Natural killer cell (primary cell): ENCODE results near the gene IPO4. TPM values are rescaled to one million over a fixed set of nuclear protein-coding genes. Genes with fewer than 3 reads are reported as not detected.

Source experiments
- ATAC-seq, 3 donors: fragments of 150-1000 bp in 2 of 3; fragments of 200-7000 bp in 1 of 3; cut with Tn5 transposase; 1 replicate in 1 of 3; 2 replicates in 2 of 3; pipeline ENCODE4 v1.10.0; 2021; ENCODE audit warnings: mild to moderate bottlenecking in 2 of 3, moderate library complexity in 2 of 3
- DNase-seq, 2 donors: peaks; one replicate each; pipeline versions ENCODE4 v3.0.0 to v3.0.0-alpha.2; 2013 to 2021; ENCODE audit warnings: mixed read lengths in 1 of 2
- H3K27ac ChIP-seq: one replicate; pipeline ENCODE4 v1.5.1; 2013; ENCODE audit warnings: mild to moderate bottlenecking, low read length
- H3K27me3 ChIP-seq: one replicate; pipeline ENCODE4 v1.6.1; 2013; ENCODE audit warnings: low read length; ENCODE audit not compliant: control insufficient read depth, insufficient read depth
- H3K36me3 ChIP-seq: one replicate; pipeline ENCODE4 v1.6.1; 2013; ENCODE audit warnings: low read length; ENCODE audit not compliant: control insufficient read depth, insufficient read depth
- H3K4me1 ChIP-seq: one replicate; pipeline ENCODE4 v1.6.1; 2013; ENCODE audit warnings: low read length; ENCODE audit not compliant: control insufficient read depth, insufficient read depth
- H3K4me3 ChIP-seq: one replicate; pipeline ENCODE4 v1.5.1; 2013; ENCODE audit warnings: low read length
- H3K9me3 ChIP-seq: one replicate; pipeline ENCODE4 v1.6.1; 2013; ENCODE audit warnings: low read length; ENCODE audit not compliant: control insufficient read depth, insufficient read depth
- H3K27ac Mint-ChIP-seq, 2 donors: one replicate each; pipeline ENCODE4 v1.8.0; 2022; ENCODE audit warnings: mild to moderate bottlenecking in 2 of 2, mixed read lengths in 2 of 2, moderate library complexity in 1 of 2
- H3K27me3 Mint-ChIP-seq, 2 donors: one replicate each; pipeline ENCODE4 v1.8.0; 2022; ENCODE audit warnings: low read depth in 2 of 2, mixed read lengths in 2 of 2
- H3K36me3 Mint-ChIP-seq: one replicate; pipeline ENCODE4 v1.8.0; 2022; ENCODE audit warnings: mixed read lengths
- H3K4me1 Mint-ChIP-seq, 2 donors: one replicate each; pipeline ENCODE4 v1.8.0; 2022; ENCODE audit warnings: mixed read lengths in 2 of 2
- H3K4me3 Mint-ChIP-seq: one replicate; pipeline ENCODE4 v1.8.0; 2022; ENCODE audit warnings: mild to moderate bottlenecking, moderate library complexity, mixed read lengths
- H3K9me3 Mint-ChIP-seq, 2 donors: one replicate each; pipeline ENCODE4 v1.8.0; 2022; ENCODE audit warnings: mixed read lengths in 2 of 2
- CTCF ChIP-seq: fragments of 200-600 bp; IDR thresholded peaks from one replicate; pipeline ENCODE4 v1.8.0; 2022; ENCODE audit warnings: antibody characterized with exemption
- WGBS: methylation state at CpG from one replicate; pipeline ENCODE4 v1.1.7; 2013; ENCODE audit warnings: missing lambda C conversion rate; ENCODE audit not compliant: insufficient coverage; 5-methylcytosine and 5-hydroxymethylcytosine counted together
- intact Hi-C: fragments of 100-400 bp; cut with micrococcal nuclease; formaldehyde crosslinking; loops from one replicate; pipeline ENCODE4 v1.14.2; 2022
- total RNA-seq, 4 donors: library from RNA; stranded (reverse); fragments of 120-200 nt in 1 of 4; gene quantifications; one replicate each; pipeline versions ENCODE4 v1.2.3 to v1.2.4, GENCODE V29; 2013 to 2022

The IPO4 gene
- total RNA-seq, 3 donors from 2014 or later (not counting 1 experiment from before 2014, with no cell fraction given): 46.2 to 61.5 (median 51.9) TPM

GRCh38 chr14:24187539-24187915 is 1.1 kb downstream of the IPO4 start:
- H3K4me1 Mint-ChIP-seq: peaks cover 26 to 29% of the 10 kb centered on the region in 2 donors
- H3K9me3 ChIP-seq: no peaks in the 10 kb centered on the region
- peak overlapping the region; percentile 85 for H3K4me3 Mint-ChIP-seq
- peak overlapping the region; percentile 68 for H3K27ac ChIP-seq
- H3K27me3 ChIP-seq: no peaks in the 10 kb centered on the region
- 55% methylated on average over 1 of the region's 2 CpGs for WGBS
- H3K36me3 Mint-ChIP-seq: no peaks in the 10 kb centered on the region
- H3K9me3 Mint-ChIP-seq: no peaks in the 10 kb centered on the region
- TF ChIP-seq CTCF: no peak
- no peak overlapping the region for H3K4me3 ChIP-seq
- ATAC-seq: peak in 2 of 3 donors; percentile 6 to 19
- H3K27ac Mint-ChIP-seq: peak overlapping the region; percentile 83 to 97
- peaks cover 23% of the 10 kb centered on the region for H3K4me1 ChIP-seq
- H3K27me3 Mint-ChIP-seq: no peaks in the 10 kb centered on the region
- H3K36me3 ChIP-seq: peaks cover 41% of the 10 kb centered on the region
- no peak for DNase-seq
- intact Hi-C loops: no loop called here

DNA sequence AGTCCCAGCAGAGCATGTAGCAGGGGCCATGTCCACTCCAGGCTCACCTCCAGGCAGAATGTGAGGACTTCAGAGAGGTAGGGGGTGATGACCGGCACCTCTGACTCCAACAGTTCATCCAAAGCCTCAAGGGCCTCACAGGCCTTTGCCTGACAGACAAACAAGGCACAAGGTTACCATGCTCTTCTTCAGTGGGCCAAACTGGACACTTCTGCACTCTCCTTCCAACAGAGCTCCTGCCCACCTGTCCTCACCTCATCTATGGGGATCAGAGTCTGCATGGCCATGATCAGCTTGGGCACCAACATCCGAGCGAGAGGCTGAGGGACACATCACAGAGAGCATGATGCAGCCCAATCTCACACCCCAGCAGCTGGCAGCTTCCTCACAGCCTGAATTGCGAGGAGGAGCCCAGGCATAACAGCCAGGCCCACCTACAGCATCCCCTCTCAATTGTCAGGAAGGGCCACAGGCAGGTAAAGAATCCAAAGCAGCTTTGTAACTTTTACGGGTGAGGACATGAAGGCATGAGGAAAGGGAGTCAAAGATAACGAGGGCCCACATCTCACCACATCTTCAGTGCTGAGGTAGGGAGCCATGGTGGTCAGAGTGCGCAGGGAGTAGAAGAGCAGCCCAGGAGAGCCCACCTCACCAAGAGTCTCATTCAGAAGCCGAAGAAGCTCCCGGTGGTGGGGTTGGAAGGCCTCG is 1.6 kb downstream of the IPO4 start:
- peak overlapping the region; percentile 81 for H3K4me3 Mint-ChIP-seq
- no peaks in the 10 kb centered on the region for H3K36me3 Mint-ChIP-seq
- Histone ChIP-seq H3K27me3 (no peaks in the 10 kb centered on the region), H3K36me3 (peaks cover 36% of the 10 kb centered on the region), H3K4me3 (no peak overlapping the region), H3K27ac (no peak overlapping the region), H3K9me3 (no peaks in the 10 kb centered on the region), H3K4me1 (peaks cover 23% of the 10 kb centered on the region)
- H3K9me3 Mint-ChIP-seq: no peaks in the 10 kb centered on the region
- 93% methylated on average over 10 of the region's 10 CpGs for WGBS
- intact Hi-C loops: no loop called here
- H3K4me1 Mint-ChIP-seq: peaks cover 24 to 26% of the 10 kb centered on the region in 2 donors
- peak overlapping the region; percentile 83 to 97 for H3K27ac Mint-ChIP-seq
- ATAC-seq: no peak
- DNase-seq: no peak
- no peak for TF ChIP-seq CTCF
- H3K27me3 Mint-ChIP-seq: no peaks in the 10 kb centered on the region

GRCh38 chr14:24185741-24186140 is 2.9 kb downstream of the IPO4 start:
- H3K4me1 ChIP-seq: peaks cover 23% of the 10 kb centered on the region
- WGBS: 94% methylated on average over 11 of the region's 11 CpGs
- no peak for DNase-seq
- H3K27me3 Mint-ChIP-seq: no peaks in the 10 kb centered on the region
- H3K4me1 Mint-ChIP-seq: peaks cover 20 to 26% of the 10 kb centered on the region in 2 donors
- ATAC-seq: no peak
- no peaks in the 10 kb centered on the region for H3K27me3 ChIP-seq
- no peaks in the 10 kb centered on the region for H3K9me3 Mint-ChIP-seq
- no peak overlapping the region for H3K27ac ChIP-seq
- no peak overlapping the region for H3K4me3 ChIP-seq
- H3K4me3 Mint-ChIP-seq: no peak overlapping the region
- no peak overlapping the region for H3K27ac Mint-ChIP-seq
- intact Hi-C loops: no loop called here
- H3K9me3 ChIP-seq: no peaks in the 10 kb centered on the region
- peaks cover 39% of the 10 kb centered on the region for H3K36me3 ChIP-seq
- TF ChIP-seq CTCF: no peak
- peaks cover 5% of the 10 kb centered on the region for H3K36me3 Mint-ChIP-seq

GRCh38 chr14:24185026-24185425 is 3.6 kb downstream of the IPO4 start:
- Histone ChIP-seq H3K27me3 (no peaks in the 10 kb centered on the region), H3K4me1 (peaks cover 23% of the 10 kb centered on the region), H3K4me3 (no peak overlapping the region), H3K9me3 (no peaks in the 10 kb centered on the region), H3K36me3 (peaks cover 43% of the 10 kb centered on the region), H3K27ac (no peak overlapping the region)
- TF ChIP-seq CTCF: no peak
- Mint-ChIP-seq H3K36me3 (peaks cover 6% of the 10 kb centered on the region), H3K9me3 (no peaks in the 10 kb centered on the region), H3K27me3 (no peaks in the 10 kb centered on the region), H3K27ac (no peak overlapping the region), H3K4me1 (peaks cover 20 to 26% of the 10 kb centered on the region in 2 donors), H3K4me3 (no peak overlapping the region)
- intact Hi-C loops: no loop called here
- no peak for DNase-seq
- WGBS: 97% methylated on average over 7 of the region's 7 CpGs
- ATAC-seq: no peak
